Umbilical cord (tissue), 2 donors: ENCODE results near the gene NPAS1. TPM values are rescaled to one million over a fixed set of nuclear protein-coding genes. Genes with fewer than 3 reads are reported as not detected.

Experiments used
- DNase-seq: peaks from one replicate; pipeline ENCODE4 v3.0.0-alpha.2; 2015; ENCODE audit warnings: low spot score
- total RNA-seq: library from RNA; depleted of rRNA; stranded (reverse); fragments of >200 nt; gene quantifications from one replicate; pipeline ENCODE4 v1.2.3, GENCODE V29; 2014; ENCODE audit warnings: low replicate concordance; ENCODE audit not compliant: insufficient read depth

Gene NPAS1
- not detected for total RNA-seq

- no peak for DNase-seq
These were observed at the start of gene NPAS1 for GRCh38 chr19:47019431-47020041. Gene NPAS1, plus strand, starts transcription at chr19:47019837. Its CDS starts 1,211 bp downstream, at chr19:47021048.

- DNase-seq: no peak
These were observed 48.8 kb upstream of the NPAS1 start for GRCh38 chr19:46970815-46971214.

GRCh38 chr19:46972311-46972710 lies 47.3 kb upstream of the NPAS1 start:
- DNase-seq: no peak

- DNase-seq: no peak
These were observed 45.5 kb upstream of the NPAS1 start for GRCh38 chr19:46974181-46974580.

GRCh38 chr19:46975011-46975924 lies 44.4 kb upstream of the NPAS1 start:
- peak; percentile 63 for DNase-seq

GRCh38 chr19:46975925-46976782 lies 43.5 kb upstream of the NPAS1 start:
- peak; percentile 90 for DNase-seq

- DNase-seq: peak; percentile 41
These were observed 42.8 kb upstream of the NPAS1 start for GRCh38 chr19:46976845-46977320.

- DNase-seq: no peak
These were observed 42.1 kb upstream of the NPAS1 start for GRCh38 chr19:46977548-46977947.

- DNase-seq: no peak
These were observed 41.3 kb upstream of the NPAS1 start for GRCh38 chr19:46978171-46978869.

- DNase-seq: no peak
These were observed 40.2 kb upstream of the NPAS1 start for GRCh38 chr19:46979126-46980105.

GRCh38 chr19:46980761-46981160 lies 38.9 kb upstream of the NPAS1 start:
- DNase-seq: no peak

GRCh38 chr19:46981286-46981945 lies 38.2 kb upstream of the NPAS1 start:
- no peak for DNase-seq

- DNase-seq: no peak
These were observed 36.5 kb upstream of the NPAS1 start for GRCh38 chr19:46983097-46983496.

GRCh38 chr19:46984077-46985010 lies 35.3 kb upstream of the NPAS1 start:
- no peak for DNase-seq

GRCh38 chr19:46985542-46986415 lies 33.9 kb upstream of the NPAS1 start:
- no peak for DNase-seq

GRCh38 chr19:46988614-46989230 lies 30.9 kb upstream of the NPAS1 start:
- no peak for DNase-seq
